ENCODE data around the gene SPEM3. TPM values are rescaled to one million over a fixed set of nuclear protein-coding genes. Genes with fewer than 3 reads are reported as not detected.

Gene SPEM3
- total RNA-seq, 2 donors from 2014 or later = not detected

DNA sequence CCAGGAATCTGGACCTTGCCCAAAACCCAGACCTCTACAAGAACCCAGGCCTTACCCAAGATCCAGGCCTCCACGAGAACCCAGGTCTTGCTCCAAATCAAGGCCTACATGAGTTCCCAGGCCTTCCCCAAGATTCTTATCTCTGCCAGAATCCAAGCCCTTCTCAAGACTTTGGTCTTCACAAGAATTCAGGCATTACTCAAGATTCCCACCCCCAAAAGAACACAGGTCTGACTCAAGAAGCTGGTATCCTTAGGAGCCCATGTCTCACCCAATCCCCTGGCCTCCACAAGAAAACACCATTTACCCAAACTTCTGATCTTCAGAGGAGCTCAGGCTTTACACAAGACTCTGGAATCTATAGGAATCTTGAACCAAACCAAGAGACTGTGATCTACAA is 2.6 kb downstream of the SPEM3 start:
- Histone ChIP-seq H3K9ac (ENCODE audit: extremely low read depth, low read length, poor library complexity, severe bottlenecking) (no peak overlapping the region), H3K27ac (ENCODE audit: low read depth, low read length) (no peak overlapping the region), H3K36me3 (ENCODE audit: control insufficient read depth, insufficient read depth, low read length) (no peaks in the 10 kb centered on the region), H3K4me3 (ENCODE audit: low read length) (no peak overlapping the region), H3K4me1 (ENCODE audit: control insufficient read depth, insufficient read depth, low read length) (peaks cover 3% of the 10 kb centered on the region), H3K27me3 (ENCODE audit: control insufficient read depth, insufficient read depth, low read length, poor library complexity, severe bottlenecking) (peaks cover 3% of the 10 kb centered on the region), H3K9me3 (ENCODE audit: control insufficient read depth, low read length) (no peaks in the 10 kb centered on the region)
- Mint-ChIP-seq H3K27me3 (ENCODE audit: insufficient read depth) (peaks cover 21% of the 10 kb centered on the region), H3K27ac (no peak overlapping the region), H3K4me3 (no peak overlapping the region), H3K9me3 (no peaks in the 10 kb centered on the region), H3K36me3 (ENCODE audit: low read depth) (no peaks in the 10 kb centered on the region), H3K4me1 (no peaks in the 10 kb centered on the region)
- 86 to 89% methylated on average over 1 of the region's 1 CpG for WGBS, 2 experiments (ENCODE audit: insufficient coverage in 1 of 2, insufficient read length in 1 of 2)
- TF ChIP-seq, protein P1, sequence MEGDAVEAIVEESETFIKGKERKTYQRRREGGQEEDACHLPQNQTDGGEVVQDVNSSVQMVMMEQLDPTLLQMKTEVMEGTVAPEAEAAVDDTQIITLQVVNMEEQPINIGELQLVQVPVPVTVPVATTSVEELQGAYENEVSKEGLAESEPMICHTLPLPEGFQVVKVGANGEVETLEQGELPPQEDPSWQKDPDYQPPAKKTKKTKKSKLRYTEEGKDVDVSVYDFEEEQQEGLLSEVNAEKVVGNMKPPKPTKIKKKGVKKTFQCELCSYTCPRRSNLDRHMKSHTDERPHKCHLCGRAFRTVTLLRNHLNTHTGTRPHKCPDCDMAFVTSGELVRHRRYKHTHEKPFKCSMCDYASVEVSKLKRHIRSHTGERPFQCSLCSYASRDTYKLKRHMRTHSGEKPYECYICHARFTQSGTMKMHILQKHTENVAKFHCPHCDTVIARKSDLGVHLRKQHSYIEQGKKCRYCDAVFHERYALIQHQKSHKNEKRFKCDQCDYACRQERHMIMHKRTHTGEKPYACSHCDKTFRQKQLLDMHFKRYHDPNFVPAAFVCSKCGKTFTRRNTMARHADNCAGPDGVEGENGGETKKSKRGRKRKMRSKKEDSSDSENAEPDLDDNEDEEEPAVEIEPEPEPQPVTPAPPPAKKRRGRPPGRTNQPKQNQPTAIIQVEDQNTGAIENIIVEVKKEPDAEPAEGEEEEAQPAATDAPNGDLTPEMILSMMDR (conservative IDR thresholded peaks at IDR 0.05) = no peak
- no peak for DNase-seq

DNA sequence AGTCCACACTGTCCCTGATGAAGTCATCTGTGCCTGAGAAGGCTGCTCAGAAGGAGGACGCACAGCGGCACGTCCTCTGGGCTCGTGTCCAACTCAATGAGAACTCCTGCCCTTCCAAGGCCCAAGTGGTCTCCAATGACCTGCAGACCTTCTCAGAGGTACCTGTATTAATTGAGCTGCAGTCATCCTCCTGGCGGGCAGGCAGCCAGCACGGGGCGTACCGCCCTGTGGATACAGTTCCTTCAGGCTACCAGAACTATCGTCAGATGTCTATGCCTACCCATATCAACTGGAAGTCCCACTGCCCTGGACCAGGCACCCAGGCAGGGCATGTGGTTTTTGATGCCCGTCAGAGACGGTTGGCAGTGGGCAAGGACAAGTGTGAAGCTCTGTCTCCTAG is 3.6 kb downstream of the SPEM3 start:
- Mint-ChIP-seq H3K9me3 (no peaks in the 10 kb centered on the region), H3K27ac (no peak overlapping the region), H3K4me3 (no peak overlapping the region), H3K36me3 (ENCODE audit: low read depth) (no peaks in the 10 kb centered on the region), H3K4me1 (no peaks in the 10 kb centered on the region), H3K27me3 (ENCODE audit: insufficient read depth) (peaks cover 28% of the 10 kb centered on the region)
- H3K9ac ChIP-seq (ENCODE audit: extremely low read depth, low read length, poor library complexity, severe bottlenecking) = no peak overlapping the region
- TF ChIP-seq, protein P1 (conservative IDR thresholded peaks at IDR 0.05) = no peak
- H3K27ac ChIP-seq (ENCODE audit: low read depth, low read length) = no peak overlapping the region
- H3K4me3 ChIP-seq (ENCODE audit: low read length) = no peak overlapping the region
- WGBS, 2 experiments (ENCODE audit: insufficient coverage in 1 of 2, insufficient read length in 1 of 2) = 95 to 99% methylated on average over 10 to 11 of the region's 11 CpGs
- DNase-seq = no peak
- peaks cover 9% of the 10 kb centered on the region for H3K27me3 ChIP-seq (ENCODE audit: control insufficient read depth, insufficient read depth, low read length, poor library complexity, severe bottlenecking)
- H3K4me1 ChIP-seq (ENCODE audit: control insufficient read depth, insufficient read depth, low read length) = peaks cover 3% of the 10 kb centered on the region
- no peaks in the 10 kb centered on the region for H3K36me3 ChIP-seq (ENCODE audit: control insufficient read depth, insufficient read depth, low read length)
- no peaks in the 10 kb centered on the region for H3K9me3 ChIP-seq (ENCODE audit: control insufficient read depth, low read length)

DNA sequence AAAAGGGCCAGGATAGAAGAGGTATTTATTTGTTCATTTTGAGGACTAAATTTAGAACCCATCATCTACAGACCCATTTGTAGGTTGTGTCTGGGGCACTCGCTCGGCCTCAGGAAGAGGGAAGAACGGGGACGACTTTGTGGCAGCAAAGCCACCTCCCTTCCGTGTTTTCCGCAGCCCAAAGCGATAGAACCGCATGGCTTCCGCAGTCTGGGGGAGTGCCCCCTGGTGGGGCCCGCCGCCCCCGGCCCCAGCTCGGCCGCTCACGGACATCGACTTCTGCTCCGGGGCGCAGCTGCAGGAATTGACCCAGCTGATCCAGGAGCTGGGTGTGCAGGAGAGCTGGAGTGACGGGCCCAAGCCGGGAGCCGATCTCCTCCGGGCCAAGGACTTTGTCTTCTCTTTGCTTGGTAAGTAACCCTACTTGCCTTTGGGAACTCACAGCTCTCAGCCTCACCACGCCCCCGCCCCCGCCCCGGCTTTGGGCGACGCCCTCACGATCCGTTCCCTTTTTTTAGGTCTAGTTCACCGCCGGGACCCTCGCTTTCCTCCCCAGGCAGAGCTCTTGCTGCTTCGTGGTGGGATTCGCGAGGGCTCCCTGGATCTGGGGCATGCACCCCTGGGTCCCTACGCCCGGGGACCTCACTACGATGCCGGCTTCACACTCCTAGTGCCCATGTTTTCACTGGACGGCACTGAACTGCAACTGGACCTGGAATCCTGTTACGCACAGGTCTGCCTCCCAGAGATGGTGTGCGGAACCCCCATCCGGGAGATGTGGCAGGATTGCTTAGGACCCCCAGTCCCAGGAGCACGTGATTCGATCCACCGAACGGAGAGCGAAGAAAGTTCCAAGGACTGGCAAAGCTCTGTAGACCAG is 7.3 kb downstream of the SPEM3 start:
- DNase-seq = peak; percentile 94
- no peaks in the 10 kb centered on the region for H3K9me3 ChIP-seq (ENCODE audit: control insufficient read depth, low read length)
- peaks cover 50% of the 10 kb centered on the region for H3K27me3 Mint-ChIP-seq (ENCODE audit: insufficient read depth)
- peaks cover 13% of the 10 kb centered on the region for H3K4me1 Mint-ChIP-seq
- no peaks in the 10 kb centered on the region for H3K36me3 ChIP-seq (ENCODE audit: control insufficient read depth, insufficient read depth, low read length)
- peaks cover 3% of the 10 kb centered on the region for H3K4me1 ChIP-seq (ENCODE audit: control insufficient read depth, insufficient read depth, low read length)
- peak overlapping the region; percentile 85 for H3K4me3 ChIP-seq (ENCODE audit: low read length)
- H3K9ac ChIP-seq (ENCODE audit: extremely low read depth, low read length, poor library complexity, severe bottlenecking) = peak overlapping the region; percentile 57
- H3K4me3 Mint-ChIP-seq = peak overlapping the region; percentile 83
- H3K36me3 Mint-ChIP-seq (ENCODE audit: low read depth) = no peaks in the 10 kb centered on the region
- 7 to 9% methylated on average over 36 to 49 of the region's 49 CpGs for WGBS, 2 experiments (ENCODE audit: insufficient coverage in 1 of 2, insufficient read length in 1 of 2)
- H3K27me3 ChIP-seq (ENCODE audit: control insufficient read depth, insufficient read depth, low read length, poor library complexity, severe bottlenecking) = peaks cover 36% of the 10 kb centered on the region
- H3K9me3 Mint-ChIP-seq = no peaks in the 10 kb centered on the region
- TF ChIP-seq, protein P1 (conservative IDR thresholded peaks at IDR 0.05) = peak; percentile 36
- peak overlapping the region; percentile 87 for H3K27ac Mint-ChIP-seq
- H3K27ac ChIP-seq (ENCODE audit: low read depth, low read length) = no peak overlapping the region

Measured in endodermal cell (in vitro differentiated cells).